HEK293 (cell line): ENCODE data around the gene UAP1.

ENCODE experiments used
- CTCF ChIA-PET: fragments of 350-600 bp; formaldehyde crosslinking; extraction: SDS; loops from one replicate; lab custom pipeline; 2021; ENCODE audit warnings: antibody characterized with exemption; lab: Yijun Ruan, JAX
- POLR2A ChIA-PET: fragments of 300-600 bp; formaldehyde crosslinking; extraction: SDS; loops from one replicate; lab custom pipeline; 2020; ENCODE audit warnings: antibody characterized with exemption, inconsistent platforms; lab: Yijun Ruan, JAX
- H3K27ac ChIP-seq: fragments of 200-500 bp; sonication (Bioruptor generic); 2 replicates; pipeline ENCODE4 v1.5.1; 2014; ENCODE audit warnings: low read depth, low read length, control low read depth, inconsistent platforms; ENCODE audit errors: extremely low read depth
- H3K36me3 ChIP-seq, 2 experiments: fragments of 200-500 bp in 1 of 2; sonication (Bioruptor generic) in 1 of 2; 1 replicate in 1 of 2; 2 replicates in 1 of 2; pipeline ENCODE4 v1.5.1; 2014 to 2017; ENCODE audit warnings: inconsistent platforms in 2 of 2, low read length in 2 of 2; ENCODE audit not compliant: control insufficient read depth in 2 of 2, insufficient read depth in 1 of 2
- H3K4me1 ChIP-seq: fragments of 200-500 bp; sonication (Bioruptor generic); 2 replicates; pipeline ENCODE4 v1.5.1; 2014; ENCODE audit warnings: mild to moderate bottlenecking, low read length, inconsistent platforms; ENCODE audit not compliant: control insufficient read depth, insufficient read depth
- H3K4me3 ChIP-seq: 2 replicates; pipeline ENCODE4 v1.5.1; 2011; ENCODE audit warnings: low read depth, mild to moderate bottlenecking, control low read depth, low read length, moderate library complexity
- H3K9me3 ChIP-seq: fragments of 200-500 bp; sonication (Bioruptor generic); 2 replicates; pipeline ENCODE4 v1.5.1; 2014; ENCODE audit warnings: low read depth, low read length, inconsistent platforms; ENCODE audit not compliant: control insufficient read depth, insufficient read depth
- KLF8 ChIP-seq: fragments of 450-650 bp; formaldehyde crosslinking; IDR thresholded peaks from 2 replicates; pipeline ENCODE4 v1.5.1; 2016; ENCODE audit warnings: missing biosample characterization, missing genetic modification characterization
- PRDM1 ChIP-seq: fragments of 450-650 bp; formaldehyde crosslinking; IDR thresholded peaks from 2 replicates; pipeline ENCODE4; 2016; ENCODE audit warnings: missing biosample characterization, missing genetic modification characterization
- REPIN1 ChIP-seq: fragments of 450-650 bp; formaldehyde crosslinking; IDR thresholded peaks from 2 replicates; pipeline ENCODE4 v1.5.1; 2017; ENCODE audit warnings: missing biosample characterization, missing genetic modification characterization, low read depth
- SCRT1 ChIP-seq: fragments of 450-650 bp; formaldehyde crosslinking; IDR thresholded peaks from 2 replicates; pipeline ENCODE4 v1.5.1; 2016; ENCODE audit warnings: missing biosample characterization, missing genetic modification characterization, borderline replicate concordance
- SCRT2 ChIP-seq: fragments of 450-650 bp; formaldehyde crosslinking; IDR thresholded peaks from 2 replicates; pipeline ENCODE4 v1.5.1; 2016; ENCODE audit warnings: missing biosample characterization, missing genetic modification characterization
- WT1 ChIP-seq: fragments of 450-650 bp; formaldehyde crosslinking; IDR thresholded peaks from 2 replicates; pipeline ENCODE4 v1.5.1; 2016; ENCODE audit warnings: missing biosample characterization, missing genetic modification characterization
- YY1 ChIP-seq: fragments of 450-650 bp; formaldehyde crosslinking; IDR thresholded peaks from 2 replicates; pipeline ENCODE4 v1.5.1; 2018; ENCODE audit warnings: missing biosample characterization, missing genetic modification characterization
- ZBTB21 ChIP-seq: fragments of 450-650 bp; formaldehyde crosslinking; IDR thresholded peaks from 2 replicates; pipeline ENCODE4 v1.5.1; 2017; ENCODE audit warnings: missing biosample characterization, missing genetic modification characterization
- ZFP69B ChIP-seq: fragments of 450-650 bp; formaldehyde crosslinking; IDR thresholded peaks from 2 replicates; pipeline ENCODE4 v1.5.1; 2016; ENCODE audit warnings: missing biosample characterization, missing genetic modification characterization
- ZNF155 ChIP-seq: fragments of 450-650 bp; formaldehyde crosslinking; IDR thresholded peaks from 2 replicates; pipeline ENCODE4 v1.5.1; 2016; ENCODE audit warnings: missing biosample characterization, missing genetic modification characterization
- ZNF184 ChIP-seq: fragments of 450-650 bp; IDR thresholded peaks from 2 replicates; pipeline ENCODE4 v1.5.1; 2018; ENCODE audit warnings: missing biosample characterization, mild to moderate bottlenecking, missing genetic modification characterization
- ZNF2 ChIP-seq: fragments of 450-650 bp; formaldehyde crosslinking; IDR thresholded peaks from 2 replicates; pipeline ENCODE4 v1.5.1; 2016; ENCODE audit warnings: missing biosample characterization, missing genetic modification characterization
- ZNF274 ChIP-seq, 2 experiments: fragments of 200-500 bp in 1 of 2; fragments of 450-650 bp in 1 of 2; sonication (Bioruptor generic) in 1 of 2; formaldehyde crosslinking in 1 of 2; IDR thresholded peaks; 2 replicates each; pipeline versions ENCODE4 v1.5.1 to v1.6.1; 2014 to 2016; ENCODE audit warnings: borderline replicate concordance in 1 of 2, inconsistent platforms in 1 of 2, low read length in 1 of 2, missing biosample characterization in 1 of 2, missing genetic modification characterization in 1 of 2
- ZNF311 ChIP-seq: fragments of 450-650 bp; formaldehyde crosslinking; IDR thresholded peaks from 2 replicates; pipeline ENCODE4 v1.5.1; 2017; ENCODE audit warnings: missing biosample characterization, missing genetic modification characterization, borderline replicate concordance
- ZNF366 ChIP-seq: fragments of 450-650 bp; formaldehyde crosslinking; conservative IDR thresholded peaks from 2 replicates; pipeline ENCODE4 v1.5.1; 2016; ENCODE audit warnings: missing biosample characterization, missing genetic modification characterization
- ZNF37A ChIP-seq: fragments of 450-650 bp; IDR thresholded peaks from 2 replicates; pipeline ENCODE4 v1.5.1; 2018; ENCODE audit warnings: missing biosample characterization, missing genetic modification characterization
- ZNF426 ChIP-seq: fragments of 450-650 bp; formaldehyde crosslinking; IDR thresholded peaks from 2 replicates; pipeline ENCODE4 v1.5.1; 2017; ENCODE audit warnings: missing biosample characterization, missing genetic modification characterization, mild to moderate bottlenecking, inconsistent platforms, moderate library complexity
- ZNF558 ChIP-seq: fragments of 450-650 bp; formaldehyde crosslinking; IDR thresholded peaks from 2 replicates; pipeline ENCODE4 v1.5.1; 2016; ENCODE audit warnings: missing biosample characterization, missing genetic modification characterization
- ZNF561 ChIP-seq: fragments of 450-650 bp; IDR thresholded peaks from 2 replicates; pipeline ENCODE4 v1.5.1; 2018; ENCODE audit warnings: missing biosample characterization, missing genetic modification characterization, borderline replicate concordance
- ZNF654 ChIP-seq: fragments of 450-650 bp; formaldehyde crosslinking; IDR thresholded peaks from 2 replicates; pipeline ENCODE4 v1.5.1; 2016; ENCODE audit warnings: low read depth, missing biosample characterization, missing genetic modification characterization
- ZNF76 ChIP-seq: fragments of 450-650 bp; formaldehyde crosslinking; IDR thresholded peaks from 2 replicates; pipeline ENCODE4; 2016; ENCODE audit warnings: low read depth, missing biosample characterization, missing genetic modification characterization, borderline replicate concordance
- ZNF830 ChIP-seq: fragments of 450-650 bp; IDR thresholded peaks from 2 replicates; pipeline ENCODE4 v1.5.0; 2018; ENCODE audit warnings: missing biosample characterization, missing genetic modification characterization, low read depth, mild to moderate bottlenecking, moderate library complexity
- ZNF843 ChIP-seq: fragments of 450-650 bp; formaldehyde crosslinking; IDR thresholded peaks from 2 replicates; pipeline ENCODE4 v1.5.1; 2016; ENCODE audit warnings: missing biosample characterization, missing genetic modification characterization
- TF ChIP-seq, protein P1 (sequence below): fragments of 450-650 bp; formaldehyde crosslinking; IDR thresholded peaks from 2 replicates; pipeline ENCODE4 v1.5.1; 2016; ENCODE audit warnings: missing biosample characterization, missing genetic modification characterization
- TF ChIP-seq, protein P2 (sequence below): fragments of 450-650 bp; formaldehyde crosslinking; IDR thresholded peaks from 2 replicates; pipeline ENCODE4 v1.5.1; 2016; ENCODE audit warnings: missing biosample characterization, missing genetic modification characterization
- TF ChIP-seq, protein P3 (sequence below): fragments of 450-650 bp; formaldehyde crosslinking; IDR thresholded peaks from 2 replicates; pipeline ENCODE4 v1.5.1; 2016; ENCODE audit warnings: missing biosample characterization, missing genetic modification characterization, borderline replicate concordance

UAP1 gene

DNA sequence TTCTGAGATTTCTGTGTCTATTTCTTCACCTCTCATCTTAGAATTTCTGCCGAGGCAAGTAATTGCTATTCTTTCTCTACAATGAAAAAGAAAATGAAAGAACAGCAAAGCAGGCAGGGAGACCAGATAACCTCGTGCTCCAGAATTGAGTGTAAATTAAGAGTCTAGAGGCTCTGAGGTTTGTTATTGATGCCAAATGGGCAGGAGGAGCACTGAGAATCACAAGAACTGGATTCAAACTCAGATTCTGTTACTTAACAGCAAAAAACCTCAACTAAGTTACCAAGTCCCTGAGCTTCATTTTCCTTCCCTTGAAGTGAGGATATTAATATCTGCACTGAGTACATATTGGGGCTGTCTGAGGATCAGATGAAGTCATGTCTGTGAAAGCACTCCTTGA, 65.2 kb downstream of the UAP1 start:
- H3K27ac ChIP-seq: no peak overlapping the region
- TF ChIP-seq, protein P1, sequence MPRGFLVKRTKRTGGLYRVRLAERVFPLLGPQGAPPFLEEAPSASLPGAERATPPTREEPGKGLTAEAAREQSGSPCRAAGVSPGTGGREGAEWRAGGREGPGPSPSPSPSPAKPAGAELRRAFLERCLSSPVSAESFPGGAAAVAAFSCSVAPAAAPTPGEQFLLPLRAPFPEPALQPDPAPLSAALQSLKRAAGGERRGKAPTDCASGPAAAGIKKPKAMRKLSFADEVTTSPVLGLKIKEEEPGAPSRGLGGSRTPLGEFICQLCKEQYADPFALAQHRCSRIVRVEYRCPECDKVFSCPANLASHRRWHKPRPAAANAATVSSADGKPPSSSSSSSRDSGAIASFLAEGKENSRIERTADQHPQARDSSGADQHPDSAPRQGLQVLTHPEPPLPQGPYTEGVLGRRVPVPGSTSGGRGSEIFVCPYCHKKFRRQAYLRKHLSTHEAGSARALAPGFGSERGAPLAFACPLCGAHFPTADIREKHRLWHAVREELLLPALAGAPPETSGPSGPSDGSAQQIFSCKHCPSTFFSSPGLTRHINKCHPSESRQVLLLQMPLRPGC (tag by site-specific recombination): no peak
- TF ChIP-seq REPIN1 (tag by site-specific recombination) (no peak), ZNF76 (tag by site-specific recombination) (no peak), ZNF558 (tag by site-specific recombination) (no peak), ZNF561 (tag by site-specific recombination) (no peak), ZNF2 (tag by site-specific recombination) (no peak), ZNF830 (tag by site-specific recombination) (no peak), KLF8 (tag by site-specific recombination) (no peak), ZFP69B (tag by site-specific recombination) (no peak)
- H3K4me1 ChIP-seq: peaks cover 2% of the 10 kb centered on the region; the same call in 1 of the 2 replicates
- no peaks in the 10 kb centered on the region for H3K36me3 ChIP-seq
- H3K4me3 ChIP-seq: no peak overlapping the region
- CTCF ChIA-PET: interaction anchor here (0.7 to 1.9 kb wide), 2 partner anchors 13 to 141 kb away, joined by 3 to 12 read pairs; no protein-coding TSS in a partner anchor
- POLR2A ChIA-PET: no interaction called here
- no peaks in the 10 kb centered on the region for H3K9me3 ChIP-seq

DNA sequence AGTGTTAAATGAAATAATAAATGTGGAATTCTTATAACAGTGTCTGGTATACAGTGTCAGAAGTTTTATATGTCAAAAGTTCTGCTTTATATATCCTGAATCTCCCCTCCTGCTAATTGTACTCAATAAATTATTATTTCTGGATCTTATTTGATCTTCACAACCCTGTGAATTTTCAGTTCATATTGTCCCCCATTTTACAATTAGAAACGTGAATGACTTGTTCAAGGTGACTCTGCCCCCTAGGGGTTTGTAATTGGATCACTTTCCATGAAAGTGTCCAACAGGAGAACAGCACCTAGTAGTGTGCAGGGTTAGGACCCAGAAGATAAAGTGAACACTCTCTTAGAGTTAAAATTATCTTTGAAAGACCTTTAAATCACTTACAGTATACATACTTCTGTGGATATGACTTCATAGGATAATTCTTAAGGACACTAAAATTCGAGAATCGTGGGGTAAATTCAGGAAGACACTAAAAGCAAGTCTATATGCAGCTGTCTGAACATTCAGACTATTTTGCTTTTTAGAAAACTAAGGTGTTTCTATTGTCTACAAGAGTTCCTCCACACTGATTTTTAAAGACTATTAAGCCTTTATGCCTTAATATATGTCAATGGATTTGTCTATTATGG, 66.3 kb downstream of the UAP1 start:
- no peaks in the 10 kb centered on the region for H3K9me3 ChIP-seq
- no peak overlapping the region for H3K4me3 ChIP-seq
- no peaks in the 10 kb centered on the region for H3K36me3 ChIP-seq
- H3K27ac ChIP-seq: no peak overlapping the region
- TF ChIP-seq, protein P2, sequence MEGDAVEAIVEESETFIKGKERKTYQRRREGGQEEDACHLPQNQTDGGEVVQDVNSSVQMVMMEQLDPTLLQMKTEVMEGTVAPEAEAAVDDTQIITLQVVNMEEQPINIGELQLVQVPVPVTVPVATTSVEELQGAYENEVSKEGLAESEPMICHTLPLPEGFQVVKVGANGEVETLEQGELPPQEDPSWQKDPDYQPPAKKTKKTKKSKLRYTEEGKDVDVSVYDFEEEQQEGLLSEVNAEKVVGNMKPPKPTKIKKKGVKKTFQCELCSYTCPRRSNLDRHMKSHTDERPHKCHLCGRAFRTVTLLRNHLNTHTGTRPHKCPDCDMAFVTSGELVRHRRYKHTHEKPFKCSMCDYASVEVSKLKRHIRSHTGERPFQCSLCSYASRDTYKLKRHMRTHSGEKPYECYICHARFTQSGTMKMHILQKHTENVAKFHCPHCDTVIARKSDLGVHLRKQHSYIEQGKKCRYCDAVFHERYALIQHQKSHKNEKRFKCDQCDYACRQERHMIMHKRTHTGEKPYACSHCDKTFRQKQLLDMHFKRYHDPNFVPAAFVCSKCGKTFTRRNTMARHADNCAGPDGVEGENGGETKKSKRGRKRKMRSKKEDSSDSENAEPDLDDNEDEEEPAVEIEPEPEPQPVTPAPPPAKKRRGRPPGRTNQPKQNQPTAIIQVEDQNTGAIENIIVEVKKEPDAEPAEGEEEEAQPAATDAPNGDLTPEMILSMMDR (tag by site-specific recombination): peak; percentile 20; the same call in 1 of the 2 replicates
- TF ChIP-seq ZNF654 (tag by site-specific recombination) (peak; percentile 26), WT1 (tag by site-specific recombination) (no peak)
- TF ChIP-seq, all 188 proteins: peak for 2
- H3K4me1 ChIP-seq: peaks cover 2% of the 10 kb centered on the region; the same call in 1 of the 2 replicates
- ChIA-PET CTCF (interaction anchor here (0.6 to 1.9 kb wide), 3 partner anchors 14 to 575 kb away, joined by 3 to 12 read pairs (median 4); no protein-coding TSS in a partner anchor), POLR2A (no interaction called here)

DNA sequence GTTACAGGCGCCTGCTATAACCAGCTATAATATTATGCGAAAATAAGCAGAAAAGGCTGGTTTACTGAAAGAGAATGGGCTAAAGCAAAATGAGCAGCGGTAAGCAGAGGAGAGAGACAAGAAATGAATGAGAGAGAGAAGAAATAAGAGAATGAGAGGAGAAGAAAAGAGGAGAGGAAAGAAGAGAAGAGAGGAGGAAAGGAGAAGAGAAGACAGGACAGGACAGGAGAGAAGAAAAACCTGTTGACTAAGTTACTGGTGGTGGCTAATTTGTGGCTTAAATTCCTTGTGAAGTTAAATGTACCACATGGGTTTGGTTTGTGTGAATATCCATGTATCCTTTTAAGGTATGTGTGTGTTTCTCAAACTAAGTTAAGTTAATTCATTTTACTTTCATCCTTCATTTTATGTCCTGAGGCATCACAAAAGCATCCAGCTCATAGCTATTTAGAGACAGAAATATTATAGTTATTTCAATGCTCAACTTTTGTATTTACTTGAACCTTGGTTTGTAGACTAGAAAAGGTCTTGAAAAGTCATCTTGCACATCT, 67.6 kb downstream of the UAP1 start:
- ChIA-PET CTCF (interaction anchor here (0.7 to 1.6 kb wide), 8 partner anchors 9 to 786 kb away, joined by 3 to 5 read pairs (median 3); no protein-coding TSS in a partner anchor), POLR2A (no interaction called here)
- TF ChIP-seq ZNF184 (tag by site-specific recombination) (no peak), SCRT1 (peak; percentile 78), ZBTB21 (tag by site-specific recombination) (no peak), ZNF274 (IDR thresholded peaks at IDR 0.05; ENCODE audit: low read length) (no peak), ZNF274 (tag by site-specific recombination; IDR thresholded peaks at IDR 0.05; ENCODE audit: borderline replicate concordance) (no peak), SCRT2 (tag by site-specific recombination) (peak; percentile 83), ZNF366 (tag by site-specific recombination) (0 out of 2 replicates have a peak, but pooled peaks have one; percentile 36), PRDM1 (tag by site-specific recombination) (no peak), ZNF311 (tag by site-specific recombination) (no peak), YY1 (tag by site-specific recombination) (no peak), ZNF843 (no peak), ZNF426 (tag by site-specific recombination) (no peak), ZNF155 (no peak), ZNF37A (no peak)
- TF ChIP-seq, protein P3, sequence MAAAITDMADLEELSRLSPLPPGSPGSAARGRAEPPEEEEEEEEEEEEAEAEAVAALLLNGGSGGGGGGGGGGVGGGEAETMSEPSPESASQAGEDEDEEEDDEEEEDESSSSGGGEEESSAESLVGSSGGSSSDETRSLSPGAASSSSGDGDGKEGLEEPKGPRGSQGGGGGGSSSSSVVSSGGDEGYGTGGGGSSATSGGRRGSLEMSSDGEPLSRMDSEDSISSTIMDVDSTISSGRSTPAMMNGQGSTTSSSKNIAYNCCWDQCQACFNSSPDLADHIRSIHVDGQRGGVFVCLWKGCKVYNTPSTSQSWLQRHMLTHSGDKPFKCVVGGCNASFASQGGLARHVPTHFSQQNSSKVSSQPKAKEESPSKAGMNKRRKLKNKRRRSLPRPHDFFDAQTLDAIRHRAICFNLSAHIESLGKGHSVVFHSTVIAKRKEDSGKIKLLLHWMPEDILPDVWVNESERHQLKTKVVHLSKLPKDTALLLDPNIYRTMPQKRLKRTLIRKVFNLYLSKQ (tag by site-specific recombination): no peak

More for the DNA sequence above, 67.6 kb downstream of the UAP1 start:
- H3K4me1 ChIP-seq: peaks cover 2% of the 10 kb centered on the region; the same call in 1 of the 2 replicates
- H3K4me3 ChIP-seq: no peak overlapping the region
- no peaks in the 10 kb centered on the region for H3K36me3 ChIP-seq
- H3K27ac ChIP-seq: no peak overlapping the region
- H3K9me3 ChIP-seq: no peaks in the 10 kb centered on the region
